ENCODE measurements around the gene FOXO3. TPM values are rescaled to one million over a fixed set of nuclear protein-coding genes. Genes with fewer than 3 reads are reported as not detected.

FOXO3 gene
- total and polyA plus RNA-seq, 2 donors (not counting 3 experiments of a cell fraction or from before 2014, with no cell fraction given): 14.4 to 16.9 TPM

DNA sequence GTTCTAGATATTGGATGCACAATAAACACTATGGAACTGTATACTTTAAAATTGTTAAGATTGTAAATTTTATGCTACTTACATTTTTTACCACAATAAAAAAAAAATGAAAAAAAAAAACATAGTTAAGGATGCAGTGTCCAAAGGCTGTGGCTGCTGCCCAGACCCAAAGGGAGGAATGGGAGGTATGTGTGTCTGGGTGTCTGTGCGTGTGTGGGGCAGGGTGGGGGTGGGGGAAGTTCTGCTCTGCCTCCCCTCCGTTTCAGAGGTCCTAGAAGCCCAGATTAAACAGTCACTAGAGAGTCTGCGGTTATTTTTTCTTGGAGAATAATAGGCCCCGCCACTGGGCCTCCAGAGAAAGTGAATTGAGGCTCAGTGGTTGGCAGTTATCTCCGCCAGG lies 151.1 kb downstream of the FOXO3 start:
- Histone ChIP-seq H3K4me2 (ENCODE audit: insufficient read depth, low read length) (no peak overlapping the region), H3K4me1 (ENCODE audit: control insufficient read depth, extremely low read depth, insufficient read depth, low read length) (no peaks in the 10 kb centered on the region), H3K27ac (ENCODE audit: insufficient read depth, low read depth, low read length) (no peak overlapping the region), H4K20me1 (replicated peaks; ENCODE audit: control insufficient read depth, extremely low read depth, insufficient read depth, low read length) (no peaks in the 10 kb centered on the region), H3K79me2 (ENCODE audit: control insufficient read depth, insufficient read depth, low read length) (no peaks in the 10 kb centered on the region), H3K9me3 (replicated peaks; ENCODE audit: control insufficient read depth, insufficient read depth, low read length) (no peaks in the 10 kb centered on the region), H3K9me1 (replicated peaks; ENCODE audit: control insufficient read depth, extremely low read depth, insufficient read depth, low read length) (no peaks in the 10 kb centered on the region), H3K36me3 (ENCODE audit: control insufficient read depth in 2 of 2, extremely low read depth in 1 of 2, insufficient read depth in 2 of 2, low read length in 2 of 2) (no peaks in the 10 kb centered on the region), H2AFZ (ENCODE audit: low read depth, low read length) (no peak overlapping the region), H3K27me3 (ENCODE audit: control insufficient read depth in 2 of 2, insufficient read depth in 2 of 2, low read length in 2 of 2) (peaks cover 6 to 8% of the 10 kb centered on the region in 2 experiments), H3K9ac (replicated peaks; ENCODE audit: extremely low read depth, insufficient read depth, low read length) (no peak overlapping the region), H3K4me3 (replicated peaks in 1 of 3; ENCODE audit: insufficient read depth in 1 of 3, low read depth in 1 of 3, low read length in 3 of 3) (no peak overlapping the region)
- dilution Hi-C loops (cut with MboI; ENCODE audit: extremely low pct_ligation_motif_present, low sequenced_read_pairs): no loop called here
- intact Hi-C loops (cut with micrococcal nuclease): no loop called here
- CTCF ChIA-PET: no interaction called here
- POLR2A ChIA-PET: no interaction called here
- DNase-seq (ENCODE audit: low read depth, low spot score) (no peak), FAIRE-seq (no peak)
- no TSS peak for BruUV-seq (replicated peaks)
- no peak for TF ChIP-seq JUN (IDR thresholded peaks at IDR 0.05; ENCODE audit: borderline replicate concordance, insufficient read depth, insufficient read length, low read depth)
- TF ChIP-seq CTCF (IDR thresholded peaks at IDR 0.05; ENCODE audit: extremely low read depth in 1 of 2, insufficient read depth in 1 of 2, low read depth in 1 of 2, low read length in 2 of 2): no peak
- no peak for TF ChIP-seq MYC (IDR thresholded peaks at IDR 0.05; ENCODE audit: low read depth, low read length)
- TF ChIP-seq GATA2 (IDR thresholded peaks at IDR 0.05; ENCODE audit: insufficient read depth, insufficient read length, low read depth, low read length): no peak
- TF ChIP-seq EZH2 (IDR thresholded peaks at IDR 0.05; ENCODE audit: borderline replicate concordance, low read depth, low read length, severe bottlenecking): no peak
- no peak for TF ChIP-seq POLR2A (IDR thresholded peaks at IDR 0.05; ENCODE audit: low read depth, low read length)
- TF ChIP-seq, protein P1, sequence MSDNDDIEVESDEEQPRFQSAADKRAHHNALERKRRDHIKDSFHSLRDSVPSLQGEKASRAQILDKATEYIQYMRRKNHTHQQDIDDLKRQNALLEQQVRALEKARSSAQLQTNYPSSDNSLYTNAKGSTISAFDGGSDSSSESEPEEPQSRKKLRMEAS (IDR thresholded peaks at IDR 0.05; ENCODE audit: insufficient read depth, insufficient read length): no peak
- no peak for TF ChIP-seq FOS (IDR thresholded peaks at IDR 0.05; ENCODE audit: borderline replicate concordance, insufficient read depth, low read length)
- TF ChIP-seq POLR2AphosphoS5 (IDR thresholded peaks at IDR 0.05; ENCODE audit: insufficient read depth, low read depth, low read length): no peak
